Measurements from ENCODE around the gene PTDSS2. TPM values are rescaled to one million over a fixed set of nuclear protein-coding genes. Genes with fewer than 3 reads are reported as not detected.

PTDSS2 gene
- total and polyA plus RNA-seq, 4 donors = 5.1 to 15.6 (median 10.2) TPM

- WGBS = 89% methylated on average over 8 of the region's 8 CpGs
Observed at GRCh38 chr11:426851-427250, 23.2 kb upstream of the PTDSS2 start.

DNA sequence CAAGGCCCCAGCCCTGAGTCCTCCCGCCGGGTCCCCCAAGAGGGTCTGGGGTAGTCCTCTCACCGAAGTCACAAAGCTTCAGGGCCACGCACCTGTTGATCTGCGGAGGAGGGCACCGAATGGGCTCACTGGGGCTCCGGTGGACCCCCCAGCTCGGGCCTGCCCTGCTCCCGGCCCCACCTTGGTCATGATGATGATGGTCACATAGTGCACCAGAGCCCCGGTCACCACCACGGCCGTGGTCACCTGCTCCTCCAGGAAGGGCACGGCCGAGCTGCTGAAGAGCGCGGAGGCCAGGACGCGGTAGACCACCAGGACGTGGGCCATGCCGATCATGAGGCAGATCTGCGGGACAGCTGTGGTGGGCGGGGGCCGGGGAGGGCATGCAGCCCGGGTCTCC is 21.8 kb upstream of the PTDSS2 start:
- Histone ChIP-seq H3K4me1 (ENCODE audit: control insufficient read depth in 4 of 4, insufficient read depth in 4 of 4, low read length in 3 of 4) (no peaks in the 10 kb centered on the region), H3K27ac (ENCODE audit: low read depth in 1 of 2, low read length in 2 of 2) (no peak overlapping the region), H3K4me3 (ENCODE audit: low read depth in 1 of 3, low read length in 3 of 3) (no peak overlapping the region), H3K9me3 (ENCODE audit: control insufficient read depth in 4 of 4, low read length in 3 of 4) (no peaks in the 10 kb centered on the region), H3K9ac (ENCODE audit: low read depth in 1 of 2, low read length in 2 of 2) (no peak overlapping the region), H3K36me3 (ENCODE audit: control insufficient read depth in 4 of 4, insufficient read depth in 3 of 4, low read depth in 1 of 4, low read length in 3 of 4) (no peaks in the 10 kb centered on the region), H3K27me3 (ENCODE audit: control insufficient read depth in 4 of 4, insufficient read depth in 4 of 4, low read length in 3 of 4) (peaks cover 0 to 3% (median 0%) of the 10 kb centered on the region in 4 donors)
- no peak for TF ChIP-seq RXRA (IDR thresholded peaks at IDR 0.05)
- no peak for TF ChIP-seq HNF4G (IDR thresholded peaks at IDR 0.05)
- no peak for TF ChIP-seq GABPA (IDR thresholded peaks at IDR 0.05 in 1 of 2, conservative IDR thresholded peaks at IDR 0.05 in 1 of 2)
- no peak for TF ChIP-seq TAF1 (conservative IDR thresholded peaks at IDR 0.05)
- TF ChIP-seq FOXA2 (IDR thresholded peaks at IDR 0.05) = no peak
- TF ChIP-seq, protein P1, sequence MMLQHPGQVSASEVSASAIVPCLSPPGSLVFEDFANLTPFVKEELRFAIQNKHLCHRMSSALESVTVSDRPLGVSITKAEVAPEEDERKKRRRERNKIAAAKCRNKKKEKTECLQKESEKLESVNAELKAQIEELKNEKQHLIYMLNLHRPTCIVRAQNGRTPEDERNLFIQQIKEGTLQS (IDR thresholded peaks at IDR 0.05) = no peak
- TF ChIP-seq YY1 (IDR thresholded peaks at IDR 0.05) = no peak
- TF ChIP-seq, protein P2, sequence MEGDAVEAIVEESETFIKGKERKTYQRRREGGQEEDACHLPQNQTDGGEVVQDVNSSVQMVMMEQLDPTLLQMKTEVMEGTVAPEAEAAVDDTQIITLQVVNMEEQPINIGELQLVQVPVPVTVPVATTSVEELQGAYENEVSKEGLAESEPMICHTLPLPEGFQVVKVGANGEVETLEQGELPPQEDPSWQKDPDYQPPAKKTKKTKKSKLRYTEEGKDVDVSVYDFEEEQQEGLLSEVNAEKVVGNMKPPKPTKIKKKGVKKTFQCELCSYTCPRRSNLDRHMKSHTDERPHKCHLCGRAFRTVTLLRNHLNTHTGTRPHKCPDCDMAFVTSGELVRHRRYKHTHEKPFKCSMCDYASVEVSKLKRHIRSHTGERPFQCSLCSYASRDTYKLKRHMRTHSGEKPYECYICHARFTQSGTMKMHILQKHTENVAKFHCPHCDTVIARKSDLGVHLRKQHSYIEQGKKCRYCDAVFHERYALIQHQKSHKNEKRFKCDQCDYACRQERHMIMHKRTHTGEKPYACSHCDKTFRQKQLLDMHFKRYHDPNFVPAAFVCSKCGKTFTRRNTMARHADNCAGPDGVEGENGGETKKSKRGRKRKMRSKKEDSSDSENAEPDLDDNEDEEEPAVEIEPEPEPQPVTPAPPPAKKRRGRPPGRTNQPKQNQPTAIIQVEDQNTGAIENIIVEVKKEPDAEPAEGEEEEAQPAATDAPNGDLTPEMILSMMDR (IDR thresholded peaks at IDR 0.05; ENCODE audit: low read depth, low read length, missing input control) = no peak
- 95% methylated on average over 24 of the region's 24 CpGs for WGBS
- no peak for DNase-seq (ENCODE audit: low spot score)

More at GRCh38 chr11:426851-427250, 23.2 kb upstream of the PTDSS2 start:
- no peak overlapping the region for H3K27ac ChIP-seq (ENCODE audit: low read depth in 1 of 2, low read length in 2 of 2)
- no peaks in the 10 kb centered on the region for H3K36me3 ChIP-seq (ENCODE audit: control insufficient read depth in 4 of 4, insufficient read depth in 3 of 4, low read depth in 1 of 4, low read length in 3 of 4)
- no peaks in the 10 kb centered on the region for H3K9me3 ChIP-seq (ENCODE audit: control insufficient read depth in 4 of 4, low read length in 3 of 4)
- no peak for DNase-seq (ENCODE audit: low spot score)
- no peak overlapping the region for H3K4me3 ChIP-seq (ENCODE audit: low read depth in 1 of 3, low read length in 3 of 3)
- TF ChIP-seq RAD21 (IDR thresholded peaks at IDR 0.05) (no peak), HNF4G (IDR thresholded peaks at IDR 0.05) (no peak), EGR1 (IDR thresholded peaks at IDR 0.05; ENCODE audit: low read depth in 2 of 2) (no peak), ZBTB33 (IDR thresholded peaks at IDR 0.05) (no peak), MAX (IDR thresholded peaks at IDR 0.05) (no peak), SP1 (IDR thresholded peaks at IDR 0.05) (no peak)
- peaks cover 0 to 3% (median 0%) of the 10 kb centered on the region in 4 donors for H3K27me3 ChIP-seq (ENCODE audit: control insufficient read depth in 4 of 4, insufficient read depth in 4 of 4, low read length in 3 of 4)
- no peak overlapping the region for H3K9ac ChIP-seq (ENCODE audit: low read depth in 1 of 2, low read length in 2 of 2)
- H3K4me1 ChIP-seq (ENCODE audit: control insufficient read depth in 4 of 4, insufficient read depth in 4 of 4, low read length in 3 of 4) = no peaks in the 10 kb centered on the region

DNA sequence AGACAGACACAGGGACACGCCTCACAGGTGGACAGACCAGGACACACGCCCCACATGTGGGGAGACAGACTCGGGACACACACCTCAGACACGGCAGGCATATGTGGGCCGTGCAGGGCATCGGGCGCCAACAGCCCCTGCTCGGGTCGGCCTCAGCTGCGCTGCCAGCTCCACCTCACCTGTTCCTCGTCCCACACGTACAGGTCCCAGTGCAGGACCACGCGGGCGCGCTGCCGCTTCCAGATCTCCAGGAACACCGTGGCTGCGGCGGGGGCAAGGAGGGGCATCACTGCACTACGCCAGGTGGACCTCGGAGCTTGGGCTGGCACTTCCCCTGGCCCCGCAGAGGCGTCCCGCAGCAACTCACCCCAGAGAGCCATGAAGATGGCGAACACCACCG is 20.7 kb upstream of the PTDSS2 start:
- Histone ChIP-seq H3K9ac (ENCODE audit: low read depth in 1 of 2, low read length in 2 of 2) (no peak overlapping the region), H3K36me3 (ENCODE audit: control insufficient read depth in 4 of 4, insufficient read depth in 3 of 4, low read depth in 1 of 4, low read length in 3 of 4) (no peaks in the 10 kb centered on the region), H3K4me3 (ENCODE audit: low read depth in 1 of 3, low read length in 3 of 3) (no peak overlapping the region), H3K27ac (ENCODE audit: low read depth in 1 of 2, low read length in 2 of 2) (no peak overlapping the region), H3K27me3 (ENCODE audit: control insufficient read depth in 4 of 4, insufficient read depth in 4 of 4, low read length in 3 of 4) (peaks cover 0 to under 1% (median 0%) of the 10 kb centered on the region in 4 donors), H3K9me3 (ENCODE audit: control insufficient read depth in 4 of 4, low read length in 3 of 4) (no peaks in the 10 kb centered on the region), H3K4me1 (ENCODE audit: control insufficient read depth in 4 of 4, insufficient read depth in 4 of 4, low read length in 3 of 4) (no peaks in the 10 kb centered on the region)
- no peak for DNase-seq (ENCODE audit: low spot score)
- TF ChIP-seq TAF1 (conservative IDR thresholded peaks at IDR 0.05) (no peak), RXRA (IDR thresholded peaks at IDR 0.05) (no peak)
- TF ChIP-seq, protein P2 (IDR thresholded peaks at IDR 0.05; ENCODE audit: low read depth, low read length, missing input control) = no peak
- TF ChIP-seq, protein P1 (IDR thresholded peaks at IDR 0.05) = no peak
- WGBS = 91% methylated on average over 27 of the region's 27 CpGs
